K562 (cell line): Measurements from ENCODE around the gene CCDC74B. TPM values are rescaled to one million over a fixed set of nuclear protein-coding genes. Genes with fewer than 3 reads are reported as not detected.
A peak's percentile ranks its signal among the peaks of the same experiment; 100 is the strongest.
"Not testable (repeated sequence)": the region's sequence is repeated elsewhere in the genome, so short reads cannot be mapped to it uniquely, and the experiment has no call there.

Experiments
- ATAC-seq: fragments of 200-7000 bp; cut with Tn5 transposase; 3 replicates; pipeline ENCODE4 v1.9.1; 2020; ENCODE audit warnings: moderate library complexity
- BruUV-seq: library from RNA; stranded (reverse); fragments of 400-500 nt; replicated peaks from 2 replicates; lab custom pipeline; 2021; lab: Mats Ljungman, UMichigan
- CTCF ChIA-PET: fragments of 300-600 bp; formaldehyde crosslinking; extraction: SDS; loops from one replicate; lab custom pipeline; 2021; ENCODE audit warnings: low intra/inter-chr PET ratio; lab: Yijun Ruan, JAX
- POLR2A ChIA-PET: fragments of 300-600, 350-650 bp; sonication (Branson Sonifier 250); formaldehyde crosslinking; extraction: SDS; loops from one replicate; lab custom pipeline; 2021; ENCODE audit warnings: antibody characterized with exemption, inconsistent platforms; lab: Yijun Ruan, JAX
- DNase-seq, 4 experiments: peaks; one replicate each; pipeline versions ENCODE4 v3.0.0 to v3.0.0-alpha.2; 2011 to 2018; ENCODE audit warnings: low spot score in 3 of 4, mixed read lengths in 3 of 4; ENCODE audit errors: extremely low read depth in 1 of 4
- FAIRE-seq: peaks from 2 replicates; lab custom pipeline; 2011; peaks lifted over from hg19 to GRCh38; lab: Jason Lieb, UNC
- H2AFZ ChIP-seq: 2 replicates; pipeline ENCODE4 v1.6.0; 2011; ENCODE audit warnings: low read depth, low read length, control low read depth, inconsistent platforms
- H3K27ac ChIP-seq: fragments of 200-600 bp; 3 replicates; pipeline ENCODE4 v1.8.0; 2011; ENCODE audit warnings: low read depth, mild to moderate bottlenecking, control low read depth, inconsistent platforms, low read length, moderate library complexity, mixed read lengths; ENCODE audit errors: extremely low read depth
- H3K27me3 ChIP-seq, 2 experiments: fragments of 300-600 bp in 1 of 2; 2 replicates in 1 of 2; 3 replicates in 1 of 2; pipeline versions ENCODE4 v1.6.0 to v1.8.0; 2011; ENCODE audit warnings: inconsistent platforms in 2 of 2, low read length in 2 of 2, mild to moderate bottlenecking in 1 of 2, mixed read lengths in 1 of 2, moderate library complexity in 1 of 2; ENCODE audit not compliant: control insufficient read depth in 2 of 2, insufficient read depth in 2 of 2
- H3K36me3 ChIP-seq: fragments of 300-600 bp; 3 replicates; pipeline ENCODE4 v1.8.0; 2011; ENCODE audit warnings: mild to moderate bottlenecking, low read length, inconsistent platforms; ENCODE audit not compliant: control insufficient read depth, insufficient read depth
- H3K4me1 ChIP-seq, 2 experiments: fragments of 200-600 bp in 1 of 2; replicated peaks in 1 of 2; 2 replicates in 1 of 2; 3 replicates in 1 of 2; pipeline versions ENCODE4 v1.5.1 to v1.8.0; 2011; ENCODE audit warnings: inconsistent platforms in 2 of 2, low read length in 2 of 2, mild to moderate bottlenecking in 1 of 2, mixed read lengths in 1 of 2, moderate library complexity in 1 of 2; ENCODE audit not compliant: control insufficient read depth in 2 of 2, insufficient read depth in 2 of 2
- H3K4me2 ChIP-seq: 2 replicates; pipeline ENCODE4 v1.6.1; 2011; ENCODE audit warnings: low read length, control low read depth, inconsistent platforms, mixed read lengths; ENCODE audit not compliant: insufficient read depth
- H3K4me3 ChIP-seq: fragments of 200-600 bp; sonication (generic), shearing (Covaris generic); 2 replicates; pipeline ENCODE4 v1.5.1; 2016; ENCODE audit warnings: control low read depth, inconsistent platforms
- H3K79me2 ChIP-seq: fragments of 200-600 bp; 3 replicates; pipeline ENCODE4 v1.8.0; 2011; ENCODE audit warnings: low read length, inconsistent platforms; ENCODE audit not compliant: control insufficient read depth, insufficient read depth
- H3K9ac ChIP-seq, 2 experiments: 2 replicates each; pipeline versions ENCODE4 v1.6.0 to v1.6.1; 2011; ENCODE audit warnings: low read depth in 2 of 2, low read length in 2 of 2, control low read depth in 1 of 2, inconsistent platforms in 1 of 2, mild to moderate bottlenecking in 1 of 2, mixed read lengths in 1 of 2; ENCODE audit not compliant: insufficient read depth in 1 of 2
- H3K9me1 ChIP-seq: one replicate; pipeline ENCODE4 v1.6.0; 2011; ENCODE audit warnings: inconsistent platforms, mild to moderate bottlenecking, low read length, moderate library complexity; ENCODE audit not compliant: control insufficient read depth, insufficient read depth
- H3K9me3 ChIP-seq: replicated peaks from 2 replicates; pipeline ENCODE4 v1.5.1; 2011; ENCODE audit warnings: low read depth, low read length, inconsistent platforms; ENCODE audit not compliant: control insufficient read depth, insufficient read depth
- H4K20me1 ChIP-seq: replicated peaks from 2 replicates; pipeline ENCODE4 v1.6.1; 2011; ENCODE audit warnings: low read length, inconsistent platforms, mixed read lengths; ENCODE audit not compliant: control insufficient read depth, insufficient read depth
- BHLHE40 ChIP-seq: IDR thresholded peaks from 2 replicates; pipeline ENCODE4 v1.6.1; 2011; ENCODE audit warnings: low read length, improper control_type of control experiment
- GABPB1 ChIP-seq: sonication (generic); formaldehyde crosslinking; IDR thresholded peaks from 2 replicates; pipeline ENCODE4 v1.8.0; 2022; ENCODE audit warnings: mild to moderate bottlenecking, missing genetic modification reagents
- KLF10 ChIP-seq: fragments of 250-450 bp; sonication (Bioruptor Pico); IDR thresholded peaks from 2 replicates; pipeline ENCODE4 v1.6.1; 2021; ENCODE audit warnings: matching md5 sums
- MAFK ChIP-seq: IDR thresholded peaks from 2 replicates; pipeline ENCODE4 v1.6.1; 2011; ENCODE audit warnings: low read length, improper control_type of control experiment
- MED1 ChIP-seq: sonication (generic); formaldehyde crosslinking; IDR thresholded peaks from 2 replicates; pipeline ENCODE4 v1.8.1; 2023; ENCODE audit warnings: missing genetic modification reagents, borderline replicate concordance
- POLR2AphosphoS5 ChIP-seq: IDR thresholded peaks from 2 replicates; pipeline ENCODE4 v1.6.1; 2011; ENCODE audit warnings: mild to moderate bottlenecking, low read depth, low read length, moderate library complexity; ENCODE audit not compliant: control insufficient read depth, insufficient read depth
- POLR2G ChIP-seq: fragments of 200-400 bp; formaldehyde crosslinking; IDR thresholded peaks from 2 replicates; pipeline ENCODE4 v1.6.1; 2017; ENCODE audit warnings: low read depth, mild to moderate bottlenecking, antibody characterized with exemption, low read length, moderate library complexity
- RBFOX2 ChIP-seq: fragments of 200-400 bp; formaldehyde crosslinking; IDR thresholded peaks from 2 replicates; pipeline ENCODE4 v1.6.1; 2017; ENCODE audit warnings: low read depth, mild to moderate bottlenecking, low read length, moderate library complexity
- STAG1 ChIP-seq: sonication (generic); formaldehyde crosslinking; IDR thresholded peaks from 2 replicates; pipeline ENCODE4 v1.5.0; 2020; ENCODE audit warnings: missing genetic modification reagents, borderline replicate concordance
- ZNF830 ChIP-seq: fragments of 250-450 bp; sonication (Bioruptor Pico); IDR thresholded peaks from 2 replicates; pipeline ENCODE4 v1.5.0; 2021; ENCODE audit warnings: mild to moderate bottlenecking
- WGBS: fragments of 100-300 bp; shearing (Covaris generic); methylation state at CpG from one replicate; pipeline ENCODE4 v1.1.6; 2016; ENCODE audit warnings: low coverage, mixed read lengths; ENCODE audit not compliant: insufficient coverage; ENCODE audit errors: missing lambda C conversion rate; 5-methylcytosine and 5-hydroxymethylcytosine counted together
- in situ Hi-C: fragments of 300-500 bp; cut with MboI; formaldehyde crosslinking; loops from 4 replicates; pipeline ENCODE4 v1.15.0; 2018; ENCODE audit warnings: inconsistent platforms, mixed read lengths
- intact Hi-C: fragments of 100-400 bp; cut with micrococcal nuclease; formaldehyde crosslinking; loops from 2 replicates; pipeline ENCODE4 v1.14.2; 2022
- polyA plus RNA-seq, 8 experiments: library from polyadenylated mRNA; depleted of rRNA in 4 of 8; stranded (reverse) in 5 of 8; unstranded in 3 of 8; fragments of >200 nt; fragmentation: Nextera tagmentation in 2 of 8; fragmentation: Illumina TruSeq in 1 of 8; extraction: Ambion mirVana in 2 of 8; extraction: Trizol in 1 of 8; gene quantifications; 2 replicates each; pipeline versions ENCODE4 v1.2.1 to v1.2.3, GENCODE V29; 2011 to 2014; ENCODE audit warnings: inconsistent platforms in 1 of 8, missing spikeins in 1 of 8
- total RNA-seq, 7 experiments: library from RNA; depleted of rRNA in 6 of 7; stranded (reverse); fragments of >200 nt in 6 of 7; fragmentation: Illumina TruSeq in 2 of 7; extraction: Trizol in 2 of 7; gene quantifications; 2 replicates each; pipeline versions ENCODE4 v1.2.1 to v1.2.3, GENCODE V29; 2011 to 2021; ENCODE audit warnings: low replicate concordance in 1 of 7
- TF ChIP-seq, protein P1 (sequence below), 2 experiments: fragments of 150-350 bp in 1 of 2; IDR thresholded peaks; 2 replicates each; pipeline ENCODE4 v1.6.1; 2012 to 2016; ENCODE audit warnings: low read depth in 2 of 2, low read length in 2 of 2, mild to moderate bottlenecking in 1 of 2, moderate library complexity in 1 of 2

CCDC74B gene
- total and polyA plus RNA-seq, 9 of the 15 experiments (the other 6 are each of a cell fraction or from before 2014, with no cell fraction given), result 0.04 to 1.5 (median 0.52) TPM; not detected in 1

DNA sequence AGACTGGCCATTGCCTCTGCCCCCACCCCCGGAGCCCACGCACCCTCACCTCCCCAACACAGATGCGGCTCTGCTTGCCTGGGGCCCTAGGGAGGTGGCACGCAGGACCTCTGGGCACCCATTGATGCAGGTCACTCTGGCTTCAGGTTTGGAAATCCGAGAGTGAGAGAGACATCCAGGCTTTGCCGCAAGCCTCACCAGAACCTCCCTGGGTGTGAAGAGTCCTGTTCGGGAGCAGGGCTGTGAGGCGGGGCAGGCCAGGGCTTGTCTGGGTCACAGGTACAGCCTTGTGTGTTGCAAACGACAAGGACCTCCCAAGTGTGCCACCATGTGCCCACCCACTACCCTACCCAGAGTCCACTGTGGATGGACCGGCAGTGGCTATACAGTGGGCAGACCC lies 8.4 kb downstream of the CCDC74B start:
- H3K4me3 ChIP-seq, H3K27me3 ChIP-seq, BruUV-seq, H3K9me1 ChIP-seq, ATAC-seq, CTCF ChIA-PET, intact Hi-C loops, H3K36me3 ChIP-seq, POLR2A ChIA-PET, H3K9me3 ChIP-seq, H4K20me1 ChIP-seq, DNase-seq, H2AFZ ChIP-seq, H3K9ac ChIP-seq, H3K4me2 ChIP-seq, H3K27ac ChIP-seq, FAIRE-seq: not testable (repeated sequence)
- in situ Hi-C loops, result loop anchor here (10.0 kb wide), 1 partner anchor 1078 kb away; no protein-coding TSS in a partner anchor
- peaks cover 0 to 10% of the 10 kb centered on the region in 2 experiments; a peak in 1 of 5 replicates for H3K4me1 ChIP-seq
- 86% methylated on average over 2 of the region's 10 CpGs for WGBS
- H3K79me2 ChIP-seq, result peaks cover 27% of the 10 kb centered on the region

DNA sequence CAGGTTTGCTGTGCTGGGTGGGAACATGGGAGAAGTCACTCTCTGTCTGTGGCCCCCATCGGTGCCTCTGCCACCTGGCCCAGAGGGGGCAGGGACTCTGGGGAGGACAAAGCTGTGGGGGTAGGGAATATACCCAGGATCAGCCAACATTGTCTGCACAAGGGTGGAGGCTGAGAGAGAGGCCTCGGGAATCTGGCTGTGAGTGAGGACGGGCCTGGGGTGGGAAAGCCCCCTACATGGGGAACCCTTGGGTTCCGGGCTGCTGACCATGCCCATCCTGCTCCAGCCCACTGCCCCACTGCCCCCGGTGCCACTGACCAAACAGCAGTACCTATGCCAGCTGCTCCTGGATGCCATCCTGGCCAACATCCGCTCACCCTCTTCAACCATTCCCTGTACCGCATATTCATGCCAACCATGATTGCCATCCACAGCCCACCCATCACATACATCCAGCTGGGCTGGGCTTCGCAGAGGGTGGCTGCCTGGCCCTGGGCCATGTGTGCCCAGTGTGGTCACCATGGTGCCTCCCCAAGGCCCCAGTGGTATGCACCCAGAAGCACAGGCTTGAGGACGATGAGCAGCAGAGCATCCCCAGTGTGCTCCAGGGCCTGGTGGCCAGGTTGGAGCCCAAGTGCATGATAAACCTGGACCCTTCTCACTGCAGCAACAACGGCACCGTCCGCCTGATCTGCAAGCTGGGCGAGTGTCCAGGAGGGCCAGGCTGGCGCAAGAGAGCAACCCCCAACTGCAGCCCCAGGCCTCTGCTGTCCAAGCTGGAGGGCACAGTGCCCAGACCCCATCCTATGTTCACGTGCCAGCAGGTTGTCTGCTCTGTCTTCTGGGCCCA lies 9.0 kb downstream of the CCDC74B start:
- Histone ChIP-seq H4K20me1 (no peaks in the 10 kb centered on the region), H3K4me1 (peaks cover 0 to 10% of the 10 kb centered on the region in 2 experiments; a peak in 1 of 5 replicates), H3K79me2 (peaks cover 27% of the 10 kb centered on the region), H3K27ac (no peak overlapping the region), H3K4me3 (no peak overlapping the region), H3K9me1 (no peaks in the 10 kb centered on the region), H3K27me3 (no peaks in the 10 kb centered on the region), H3K4me2 (no peak overlapping the region), H3K9me3 (no peaks in the 10 kb centered on the region), H2AFZ (no peak overlapping the region), H3K9ac (no peak overlapping the region), H3K36me3 (no peaks in the 10 kb centered on the region)
- in situ Hi-C loops (loop anchor here (10.0 kb wide), 1 partner anchor 1079 kb away; no protein-coding TSS in a partner anchor), intact Hi-C loops (no loop called here)
- no peak for ATAC-seq
- no peak for DNase-seq
- CTCF ChIA-PET, result no interaction called here
- WGBS, result 45% methylated on average over 13 of the region's 15 CpGs
- POLR2A ChIA-PET, result no interaction called here
- BruUV-seq, result no TSS peak
- FAIRE-seq, result no peak
- TF ChIP-seq MAFK (no peak), RBFOX2 (peak; percentile 65), POLR2AphosphoS5 (peak; percentile 25; the same call in 1 of the 2 replicates), KLF10 (CRISPR knock-in tag) (no peak), MED1 (CRISPR knock-in tag) (no peak), GABPB1 (CRISPR knock-in tag) (peak; percentile 22; the same call in 1 of the 2 replicates), POLR2G (peak; percentile 47; the same call in 1 of the 2 replicates), ZNF830 (CRISPR knock-in tag) (no peak), BHLHE40 (no peak), STAG1 (CRISPR knock-in tag) (no peak)
- TF ChIP-seq, protein P1, sequence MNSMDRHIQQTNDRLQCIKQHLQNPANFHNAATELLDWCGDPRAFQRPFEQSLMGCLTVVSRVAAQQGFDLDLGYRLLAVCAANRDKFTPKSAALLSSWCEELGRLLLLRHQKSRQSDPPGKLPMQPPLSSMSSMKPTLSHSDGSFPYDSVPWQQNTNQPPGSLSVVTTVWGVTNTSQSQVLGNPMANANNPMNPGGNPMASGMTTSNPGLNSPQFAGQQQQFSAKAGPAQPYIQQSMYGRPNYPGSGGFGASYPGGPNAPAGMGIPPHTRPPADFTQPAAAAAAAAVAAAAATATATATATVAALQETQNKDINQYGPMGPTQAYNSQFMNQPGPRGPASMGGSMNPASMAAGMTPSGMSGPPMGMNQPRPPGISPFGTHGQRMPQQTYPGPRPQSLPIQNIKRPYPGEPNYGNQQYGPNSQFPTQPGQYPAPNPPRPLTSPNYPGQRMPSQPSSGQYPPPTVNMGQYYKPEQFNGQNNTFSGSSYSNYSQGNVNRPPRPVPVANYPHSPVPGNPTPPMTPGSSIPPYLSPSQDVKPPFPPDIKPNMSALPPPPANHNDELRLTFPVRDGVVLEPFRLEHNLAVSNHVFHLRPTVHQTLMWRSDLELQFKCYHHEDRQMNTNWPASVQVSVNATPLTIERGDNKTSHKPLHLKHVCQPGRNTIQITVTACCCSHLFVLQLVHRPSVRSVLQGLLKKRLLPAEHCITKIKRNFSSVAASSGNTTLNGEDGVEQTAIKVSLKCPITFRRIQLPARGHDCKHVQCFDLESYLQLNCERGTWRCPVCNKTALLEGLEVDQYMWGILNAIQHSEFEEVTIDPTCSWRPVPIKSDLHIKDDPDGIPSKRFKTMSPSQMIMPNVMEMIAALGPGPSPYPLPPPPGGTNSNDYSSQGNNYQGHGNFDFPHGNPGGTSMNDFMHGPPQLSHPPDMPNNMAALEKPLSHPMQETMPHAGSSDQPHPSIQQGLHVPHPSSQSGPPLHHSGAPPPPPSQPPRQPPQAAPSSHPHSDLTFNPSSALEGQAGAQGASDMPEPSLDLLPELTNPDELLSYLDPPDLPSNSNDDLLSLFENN (IDR thresholded peaks at IDR 0.05; ENCODE audit: low read depth in 2 of 2, low read length in 2 of 2), result no peak
